Umbilical cord (tissue), 2 donors: Measurements from ENCODE around the gene MAST1. TPM values are rescaled to one million over a fixed set of nuclear protein-coding genes. Genes with fewer than 3 reads are reported as not detected.
"Not testable (repeated sequence)": the region's sequence is repeated elsewhere in the genome, so short reads cannot be mapped to it uniquely, and the experiment has no call there.

ENCODE experiments used
- DNase-seq: peaks from one replicate; pipeline ENCODE4 v3.0.0-alpha.2; 2015; ENCODE audit warnings: low spot score
- total RNA-seq: library from RNA; depleted of rRNA; stranded (reverse); fragments of >200 nt; gene quantifications from one replicate; pipeline ENCODE4 v1.2.3, GENCODE V29; 2014; ENCODE audit warnings: low replicate concordance; ENCODE audit not compliant: insufficient read depth

Gene MAST1
- total RNA-seq, 1 donor from 2014 or later = 2.2 TPM

GRCh38 chr19:12840091-12841079 is 2.1 kb downstream of the MAST1 start:
- no peak for DNase-seq

GRCh38 chr19:12841094-12841493 is 2.8 kb downstream of the MAST1 start:
- no peak for DNase-seq

- DNase-seq = no peak
These were observed 4.2 kb downstream of the MAST1 start for GRCh38 chr19:12842511-12842910.

- no peak for DNase-seq
These were observed 5.0 kb downstream of the MAST1 start for GRCh38 chr19:12843328-12843727.

GRCh38 chr19:12843999-12844732 is 5.9 kb downstream of the MAST1 start:
- no peak for DNase-seq

- DNase-seq = not testable (repeated sequence)
These were observed 8.3 kb downstream of the MAST1 start for GRCh38 chr19:12846613-12847012.

- peak; percentile 80 for DNase-seq
These were observed 9.1 kb downstream of the MAST1 start for GRCh38 chr19:12847159-12848139.

- no peak for DNase-seq
These were observed 18.3 kb downstream of the MAST1 start for GRCh38 chr19:12856653-12857052.

- DNase-seq = no peak
These were observed 20.0 kb downstream of the MAST1 start for GRCh38 chr19:12858041-12858928.

GRCh38 chr19:12859546-12859945 is 21.2 kb downstream of the MAST1 start:
- no peak for DNase-seq

- no peak for DNase-seq
These were observed 25.8 kb downstream of the MAST1 start for GRCh38 chr19:12864143-12864542.

- DNase-seq = no peak
These were observed 26.7 kb downstream of the MAST1 start for GRCh38 chr19:12864721-12865715.

- DNase-seq = no peak
These were observed 27.6 kb downstream of the MAST1 start for GRCh38 chr19:12865746-12866415.

GRCh38 chr19:12866416-12867119 is 28.3 kb downstream of the MAST1 start:
- DNase-seq = no peak

- peak; percentile 62 for DNase-seq
These were observed 29.1 kb downstream of the MAST1 start for GRCh38 chr19:12867120-12868099.

GRCh38 chr19:12868540-12869112 is 30.3 kb downstream of the MAST1 start:
- no peak for DNase-seq
